Left cardiac atrium (tissue), 4 donors: ENCODE results near the gene CTPS1. TPM values are rescaled to one million over a fixed set of nuclear protein-coding genes. Genes with fewer than 3 reads are reported as not detected.

Experiments
- ATAC-seq, 2 donors: fragments of 200-7000 bp; cut with Tn5 transposase; one replicate each; pipeline ENCODE4 v1.9.1; 2020; ENCODE audit warnings: mild to moderate bottlenecking in 2 of 2, moderate library complexity in 2 of 2
- DNase-seq: peaks from one replicate; pipeline ENCODE4 v3.0.0-alpha.2; 2020
- intact Hi-C, 2 donors: fragments of 100-400 bp; cut with DNase I; formaldehyde crosslinking; loops; one replicate each; pipeline versions ENCODE4 v1.14.1 to v1.15.1; 2022 to 2023
- total RNA-seq, 2 donors: library from RNA; stranded (reverse); fragmentation: NEBNext Ultra II Directional; extraction: Animal tissue kit (Norgen Biotek cat#: 25700); gene quantifications; one replicate each; pipeline ENCODE4 v1.2.1, GENCODE V29; 2021
- donor health status: DM: no; HTN: yes; CAD: no.
- donor health status: DM: no; HTN: yes; CAD: no; lungs with severe emphysema.
- donor health status: DM: yes; HTN: yes; CAD: no.
- donor health status: Dilated cardiomyopathy.

Gene CTPS1
- total RNA-seq, 2 donors from 2014 or later = 10.3 to 18.3 TPM

DNA sequence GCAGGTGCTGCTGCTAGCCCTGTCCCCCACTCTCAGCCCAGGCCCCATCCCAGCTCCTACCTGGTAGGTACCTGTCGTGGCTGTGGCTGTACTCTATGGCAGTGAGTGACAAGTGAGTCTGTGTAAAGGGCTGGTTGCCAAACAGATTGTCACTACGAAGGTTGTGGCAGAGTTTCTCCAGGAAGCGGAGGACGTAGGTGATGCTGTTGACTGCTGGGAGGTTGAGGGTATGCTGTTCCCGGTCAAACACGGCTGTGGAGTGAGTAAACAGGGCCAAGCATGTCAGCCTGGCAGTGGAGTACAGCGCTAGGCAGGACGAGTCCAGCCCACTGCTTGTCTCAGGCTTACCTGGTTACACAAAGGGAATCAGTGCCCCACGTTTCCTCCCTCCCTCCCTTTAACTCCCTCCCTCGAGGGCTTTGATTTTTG is 66.9 kb downstream of the CTPS1 start:
- ATAC-seq (peak in 1 of 2 donors; percentile 25), DNase-seq (no peak)
- intact Hi-C loops = loop anchor here in 1 of 2 donors (5.0 kb wide), 1 partner anchor 61 kb away; no protein-coding TSS in a partner anchor

DNA sequence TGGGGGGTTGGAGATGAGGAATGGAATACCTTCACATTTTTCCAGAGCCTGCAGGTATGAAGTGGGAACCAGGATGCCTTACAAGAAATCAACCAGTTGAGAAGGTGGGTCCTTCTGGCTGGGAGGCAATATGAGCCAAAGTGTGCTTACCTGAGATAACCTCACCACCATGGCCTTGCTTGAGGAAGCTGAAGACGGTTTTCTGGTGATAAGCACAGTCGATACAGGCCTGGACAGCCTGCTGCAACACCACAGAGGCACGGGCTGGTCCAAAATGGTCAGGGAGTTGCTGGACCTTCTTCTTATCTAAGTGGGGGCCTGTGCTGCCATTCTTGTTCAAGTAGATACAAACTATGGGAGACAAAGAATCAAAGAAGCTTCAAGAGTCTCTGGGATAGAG is 69.0 kb downstream of the CTPS1 start:
- ATAC-seq (no peak), DNase-seq (no peak)
- intact Hi-C loops = loop anchor here in 1 of 2 donors (5.0 kb wide), 1 partner anchor 59 kb away; no protein-coding TSS in a partner anchor

- ATAC-seq (no peak), DNase-seq (no peak)
- intact Hi-C loops = no loop called here
Observed at GRCh38 chr1:41051022-41051421, 71.5 kb downstream of the CTPS1 start.

DNA sequence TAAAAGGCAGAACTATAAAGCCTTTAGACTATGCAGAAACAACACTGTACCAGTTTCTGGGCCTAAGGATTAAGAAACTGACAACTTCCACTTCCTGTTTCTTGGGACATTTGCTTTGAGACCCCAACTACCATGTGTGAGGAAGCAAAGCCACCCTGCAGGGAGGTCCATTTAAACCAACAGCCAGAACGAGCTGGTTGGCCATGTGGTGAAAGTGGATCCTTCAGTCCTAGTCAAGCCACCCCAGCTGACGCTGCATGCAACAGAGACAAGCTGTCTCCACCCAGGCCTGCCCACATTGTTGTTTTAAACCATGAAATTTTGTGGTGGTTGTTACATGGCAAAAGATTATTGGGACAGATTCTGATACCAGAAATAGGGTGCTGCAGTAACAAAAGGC is 73.8 kb downstream of the CTPS1 start:
- DNase-seq (no peak), ATAC-seq (no peak)
- intact Hi-C loops = no loop called here

- DNase-seq (no peak), ATAC-seq (no peak)
- intact Hi-C loops = no loop called here
Observed at GRCh38 chr1:41056907-41057306, 77.4 kb downstream of the CTPS1 start.

Other genes with a start within 250 kb of the CTPS1 start
- gene KCNQ4, start 195.9 kb upstream of the CTPS1 start, total RNA-seq = 1 to 10 TPM; 1.3 to 1.4 TPM
- 10 to 100 TPM; 22.9 to 26.5 TPM for gene CITED4, start 117.3 kb upstream of the CTPS1 start, total RNA-seq
- gene SLFNL1, start 42.0 kb downstream of the CTPS1 start, total RNA-seq = under 1 TPM; 0.21 to 0.37 TPM